GM10266 (cell line): ENCODE measurements around the gene SMG7.

ENCODE experiments used
- DNase-seq: peaks from one replicate; pipeline ENCODE4 v3.0.0; 2012; ENCODE audit errors: extremely low spot score
- CTCF ChIP-seq: IDR thresholded peaks from 2 replicates; pipeline ENCODE4 v1.5.1; 2012; ENCODE audit warnings: mild to moderate bottlenecking, low read depth; ENCODE audit not compliant: control insufficient read depth, insufficient read depth; ENCODE audit errors: missing control alignments

The SMG7 gene

DNA sequence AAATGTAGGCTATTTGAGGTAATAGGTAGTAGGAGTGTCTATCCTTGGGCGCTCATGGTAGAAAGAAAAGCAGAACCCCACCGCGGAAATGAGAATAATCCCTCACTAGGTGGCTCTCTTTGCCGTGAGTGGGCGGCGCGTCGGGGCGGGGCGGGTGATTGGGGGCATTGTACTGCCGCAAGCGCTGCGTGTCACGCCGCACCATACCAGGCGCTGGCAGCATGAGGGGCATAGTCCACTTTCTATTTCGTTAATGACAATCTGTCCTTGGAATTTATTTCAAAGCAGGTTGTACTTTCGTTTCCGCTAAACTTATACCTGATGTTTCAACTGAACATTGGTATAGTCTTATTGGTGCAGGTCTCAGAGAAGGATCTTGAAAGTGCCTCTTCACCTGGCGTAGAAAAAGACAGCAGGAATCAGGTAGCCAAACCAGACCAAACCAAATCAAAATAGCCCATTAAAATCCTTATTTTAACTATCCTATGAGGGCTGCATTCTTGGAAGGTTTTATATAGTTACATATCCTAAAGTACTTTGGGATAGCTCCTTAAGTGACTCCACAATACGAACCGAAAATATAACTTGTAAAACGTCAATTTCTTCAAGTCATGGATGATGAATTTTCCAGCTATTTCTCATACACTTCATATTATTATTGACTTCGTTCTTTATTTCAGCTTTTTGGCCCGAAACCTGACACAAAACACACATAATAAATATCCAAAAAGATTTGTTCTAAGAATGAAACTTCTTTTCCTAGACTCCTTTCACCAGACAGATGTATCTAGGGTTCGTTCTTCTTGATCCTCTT is 1.9 kb upstream of the SMG7 start:
- DNase-seq, result peak; percentile 74
- TF ChIP-seq CTCF, result peak; percentile 59

DNA sequence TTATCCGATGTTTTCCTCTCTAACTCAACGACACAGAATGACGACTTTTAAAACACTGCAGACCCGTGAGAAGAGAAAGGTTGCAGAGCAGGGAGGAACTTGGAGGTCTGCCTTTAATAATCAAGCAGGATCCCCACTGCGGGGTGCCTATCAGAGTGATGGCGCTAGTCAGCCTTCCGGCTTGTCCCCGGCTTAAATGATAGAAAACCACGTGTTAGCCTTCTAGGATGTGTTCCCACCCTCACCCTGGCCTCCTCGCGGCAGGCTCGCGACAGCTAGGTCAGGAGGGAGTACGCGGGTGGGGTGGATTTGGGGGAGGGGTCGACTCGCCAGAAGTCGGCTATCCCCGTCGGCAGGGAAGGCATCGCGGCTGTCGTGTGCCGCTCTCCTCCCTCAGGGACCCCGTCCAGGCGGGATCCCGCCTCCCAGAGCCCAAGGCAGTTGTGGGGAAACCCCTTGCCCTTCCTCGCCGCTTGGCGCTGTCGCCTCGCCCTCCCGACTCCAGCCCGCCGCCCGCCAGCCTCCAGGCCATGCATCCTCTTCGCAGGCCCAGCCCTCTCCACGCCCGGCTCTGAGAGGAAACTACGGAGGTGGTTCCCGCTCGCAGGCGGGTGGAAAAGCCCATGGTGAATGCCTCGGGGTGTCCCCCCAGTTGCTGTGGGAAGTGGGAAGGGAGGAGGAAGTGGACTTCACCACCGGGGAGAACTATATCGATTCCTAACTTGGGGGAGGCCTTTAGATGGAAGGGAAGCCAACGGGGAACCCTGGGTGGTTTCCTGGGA is 1.1 kb upstream of the SMG7 start:
- peak; percentile 44 for DNase-seq
- TF ChIP-seq CTCF, result no peak

DNA sequence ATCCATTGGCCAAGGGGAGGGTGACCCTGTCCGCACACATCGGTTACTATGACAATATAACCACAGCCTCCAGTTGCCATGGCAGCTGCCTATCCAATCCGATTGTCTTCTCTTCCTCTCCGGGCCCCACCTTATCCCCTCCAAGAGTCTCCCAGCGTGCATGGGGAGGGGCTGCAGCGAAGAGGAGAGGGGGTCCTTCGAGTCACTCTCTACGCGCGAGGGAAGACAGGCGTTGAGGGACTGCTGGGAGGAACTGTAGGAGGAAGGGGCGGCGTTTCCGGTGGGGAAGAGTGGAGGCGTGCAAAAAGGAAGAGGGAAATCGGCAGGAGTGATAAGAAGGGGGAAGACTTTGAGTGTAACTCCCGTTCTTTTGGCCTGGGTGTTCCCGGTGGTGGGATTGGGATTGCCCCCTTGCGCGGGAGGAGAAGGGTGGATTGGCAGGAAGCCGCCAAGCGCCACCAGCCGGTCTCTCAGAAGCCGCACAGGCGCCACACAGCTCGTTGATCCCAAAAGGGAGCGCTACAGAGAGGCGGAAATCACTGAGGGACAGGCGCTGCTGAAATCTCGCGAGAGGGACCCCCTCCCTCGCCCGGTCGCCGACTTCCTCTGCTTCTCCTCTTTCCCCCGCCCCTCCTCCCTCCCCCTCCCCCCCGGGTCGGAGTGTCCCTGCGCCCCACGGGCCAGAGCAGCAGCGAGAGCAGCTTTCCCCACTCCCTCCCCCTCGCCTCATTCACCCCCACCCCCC is 384 bp upstream of the SMG7 start:
- no peak for TF ChIP-seq CTCF
- DNase-seq, result peak; percentile 90

GRCh38 chr1:183473217-183473536 is 878 bp downstream of the SMG7 start:
- TF ChIP-seq CTCF, result no peak
- DNase-seq, result peak; percentile 8

DNA sequence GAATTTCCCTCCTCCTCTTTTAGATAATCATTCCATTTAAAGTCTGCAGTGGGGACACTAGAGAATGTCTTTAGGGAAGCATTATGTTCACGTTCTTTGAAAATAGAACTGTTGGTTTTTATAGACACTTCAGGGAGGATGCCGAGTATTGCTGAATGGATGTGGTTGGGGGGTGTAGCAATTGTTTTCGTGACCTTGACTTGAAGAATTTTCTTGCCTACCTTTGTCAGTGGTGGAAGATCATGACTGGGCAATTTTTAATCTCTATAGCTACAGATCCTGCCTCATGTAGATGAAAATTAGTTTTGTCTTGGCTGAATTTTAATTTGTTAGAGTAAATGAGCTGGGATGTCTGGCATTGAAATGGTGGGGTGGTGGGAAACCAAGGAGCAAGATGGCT is 3.8 kb downstream of the SMG7 start:
- no peak for TF ChIP-seq CTCF
- no peak for DNase-seq

DNA sequence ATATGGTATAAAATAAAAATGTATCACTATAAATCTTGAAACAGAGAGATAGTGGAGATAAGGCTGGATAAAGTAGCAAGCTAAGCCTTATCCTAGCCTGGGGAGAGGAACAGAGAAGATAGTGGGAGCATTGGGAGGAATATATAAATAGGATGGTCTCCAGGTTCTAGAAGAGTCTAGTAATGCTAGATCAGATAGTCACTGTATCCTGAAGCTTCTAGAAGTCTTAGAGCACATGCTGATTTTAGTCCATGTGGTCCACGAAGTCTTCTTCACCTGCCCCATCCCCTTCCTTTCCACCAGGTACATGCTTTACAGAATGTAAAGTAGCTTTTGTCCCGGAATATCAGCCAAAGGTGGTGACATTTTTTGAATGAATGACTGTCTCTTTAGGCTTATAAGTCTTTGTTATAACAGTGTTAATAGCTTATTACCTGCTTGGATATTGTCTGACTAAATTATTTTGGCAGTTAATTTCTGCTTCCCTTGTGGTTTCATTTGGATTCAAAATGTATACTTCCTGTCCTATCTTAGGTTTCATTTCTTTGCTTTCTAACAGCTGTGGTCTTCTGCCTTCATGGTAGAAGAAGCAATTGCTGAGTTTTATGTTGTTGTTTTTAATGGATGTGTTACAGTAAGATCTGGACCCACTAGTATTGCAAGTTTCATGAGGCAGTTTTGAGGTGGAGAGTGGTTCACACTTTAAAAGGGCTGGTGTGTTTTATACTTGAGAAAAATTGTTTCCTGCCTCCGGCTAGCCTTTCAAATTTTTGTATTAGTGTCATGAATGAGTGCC is 5.9 kb downstream of the SMG7 start:
- DNase-seq, result peak; percentile 17
- TF ChIP-seq CTCF, result no peak
